K562 (cell line): ENCODE results near the gene VEGFB. TPM values are rescaled to one million over a fixed set of nuclear protein-coding genes. Genes with fewer than 3 reads are reported as not detected.

ENCODE experiments used
- ATAC-seq: fragments of 200-7000 bp; cut with Tn5 transposase; 3 replicates; pipeline ENCODE4 v1.9.1; 2020; ENCODE audit warnings: moderate library complexity
- BruUV-seq: library from RNA; stranded (reverse); fragments of 400-500 nt; replicated peaks from 2 replicates; lab custom pipeline; 2021; lab: Mats Ljungman, UMichigan
- CTCF ChIA-PET: fragments of 300-600 bp; formaldehyde crosslinking; extraction: SDS; loops from one replicate; lab custom pipeline; 2021; ENCODE audit warnings: low intra/inter-chr PET ratio; lab: Yijun Ruan, JAX
- POLR2A ChIA-PET: fragments of 300-600, 350-650 bp; sonication (Branson Sonifier 250); formaldehyde crosslinking; extraction: SDS; loops from one replicate; lab custom pipeline; 2021; ENCODE audit warnings: antibody characterized with exemption, inconsistent platforms; lab: Yijun Ruan, JAX
- DNase-seq, 4 experiments: peaks; one replicate each; pipeline versions ENCODE4 v3.0.0 to v3.0.0-alpha.2; 2011 to 2018; ENCODE audit warnings: low spot score in 3 of 4, mixed read lengths in 3 of 4; ENCODE audit errors: extremely low read depth in 1 of 4
- FAIRE-seq: peaks from 2 replicates; lab custom pipeline; 2011; peaks lifted over from hg19 to GRCh38; lab: Jason Lieb, UNC
- H2AFZ ChIP-seq: 2 replicates; pipeline ENCODE4 v1.6.0; 2011; ENCODE audit warnings: low read depth, low read length, control low read depth, inconsistent platforms
- H3K27ac ChIP-seq: fragments of 200-600 bp; 3 replicates; pipeline ENCODE4 v1.8.0; 2011; ENCODE audit warnings: low read depth, mild to moderate bottlenecking, control low read depth, inconsistent platforms, low read length, moderate library complexity, mixed read lengths; ENCODE audit errors: extremely low read depth
- H3K27me3 ChIP-seq, 2 experiments: fragments of 300-600 bp in 1 of 2; 2 replicates in 1 of 2; 3 replicates in 1 of 2; pipeline versions ENCODE4 v1.6.0 to v1.8.0; 2011; ENCODE audit warnings: inconsistent platforms in 2 of 2, low read length in 2 of 2, mild to moderate bottlenecking in 1 of 2, mixed read lengths in 1 of 2, moderate library complexity in 1 of 2; ENCODE audit not compliant: control insufficient read depth in 2 of 2, insufficient read depth in 2 of 2
- H3K36me3 ChIP-seq: fragments of 300-600 bp; 3 replicates; pipeline ENCODE4 v1.8.0; 2011; ENCODE audit warnings: mild to moderate bottlenecking, low read length, inconsistent platforms; ENCODE audit not compliant: control insufficient read depth, insufficient read depth
- H3K4me1 ChIP-seq, 2 experiments: fragments of 200-600 bp in 1 of 2; replicated peaks in 1 of 2; 2 replicates in 1 of 2; 3 replicates in 1 of 2; pipeline versions ENCODE4 v1.5.1 to v1.8.0; 2011; ENCODE audit warnings: inconsistent platforms in 2 of 2, low read length in 2 of 2, mild to moderate bottlenecking in 1 of 2, mixed read lengths in 1 of 2, moderate library complexity in 1 of 2; ENCODE audit not compliant: control insufficient read depth in 2 of 2, insufficient read depth in 2 of 2
- H3K4me2 ChIP-seq: 2 replicates; pipeline ENCODE4 v1.6.1; 2011; ENCODE audit warnings: low read length, control low read depth, inconsistent platforms, mixed read lengths; ENCODE audit not compliant: insufficient read depth
- H3K4me3 ChIP-seq: fragments of 200-600 bp; sonication (generic), shearing (Covaris generic); 2 replicates; pipeline ENCODE4 v1.5.1; 2016; ENCODE audit warnings: control low read depth, inconsistent platforms
- H3K79me2 ChIP-seq: fragments of 200-600 bp; 3 replicates; pipeline ENCODE4 v1.8.0; 2011; ENCODE audit warnings: low read length, inconsistent platforms; ENCODE audit not compliant: control insufficient read depth, insufficient read depth
- H3K9ac ChIP-seq, 2 experiments: 2 replicates each; pipeline versions ENCODE4 v1.6.0 to v1.6.1; 2011; ENCODE audit warnings: low read depth in 2 of 2, low read length in 2 of 2, control low read depth in 1 of 2, inconsistent platforms in 1 of 2, mild to moderate bottlenecking in 1 of 2, mixed read lengths in 1 of 2; ENCODE audit not compliant: insufficient read depth in 1 of 2
- H3K9me1 ChIP-seq: one replicate; pipeline ENCODE4 v1.6.0; 2011; ENCODE audit warnings: inconsistent platforms, mild to moderate bottlenecking, low read length, moderate library complexity; ENCODE audit not compliant: control insufficient read depth, insufficient read depth
- H3K9me3 ChIP-seq: replicated peaks from 2 replicates; pipeline ENCODE4 v1.5.1; 2011; ENCODE audit warnings: low read depth, low read length, inconsistent platforms; ENCODE audit not compliant: control insufficient read depth, insufficient read depth
- H4K20me1 ChIP-seq: replicated peaks from 2 replicates; pipeline ENCODE4 v1.6.1; 2011; ENCODE audit warnings: low read length, inconsistent platforms, mixed read lengths; ENCODE audit not compliant: control insufficient read depth, insufficient read depth
- AFF1 ChIP-seq, 2 experiments: fragments of 450-650 bp; IDR thresholded peaks; 2 replicates each; pipeline ENCODE4 v1.6.1; 2018; ENCODE audit warnings: mild to moderate bottlenecking in 2 of 2, low read depth in 1 of 2; ENCODE audit not compliant: partially characterized antibody in 2 of 2
- CAMTA2 ChIP-seq: fragments of 250-450 bp; sonication (Bioruptor Pico); conservative IDR thresholded peaks from 2 replicates; pipeline ENCODE4 v1.5.1; 2022
- CBX5 ChIP-seq: IDR thresholded peaks from 2 replicates; pipeline ENCODE4 v1.6.1; 2014; ENCODE audit warnings: low read depth, borderline replicate concordance
- CHCHD3 ChIP-seq: fragments of 250-450 bp; sonication (Bioruptor Pico); IDR thresholded peaks from 2 replicates; pipeline ENCODE4 v2.1.2; 2022; ENCODE audit warnings: mild to moderate bottlenecking
- CREB3 ChIP-seq: fragments of 450-650 bp; conservative IDR thresholded peaks from 2 replicates; pipeline ENCODE4 v1.6.1; 2016; ENCODE audit warnings: missing genetic modification characterization, low read depth, mild to moderate bottlenecking, missing compliant biosample characterization, moderate library complexity
- CTCF ChIP-seq, 3 experiments: IDR thresholded peaks in 2 of 3; conservative IDR thresholded peaks in 1 of 3; 2 replicates each; pipeline ENCODE4 v1.5.1; 2011 to 2012; ENCODE audit warnings: low read length in 3 of 3, mild to moderate bottlenecking in 3 of 3, control low read depth in 2 of 3, improper control_type of control experiment in 1 of 3, inconsistent platforms in 1 of 3, low read depth in 1 of 3, mixed read lengths in 1 of 3, moderate library complexity in 1 of 3; ENCODE audit not compliant: insufficient read depth in 2 of 3
- EZH2 ChIP-seq: IDR thresholded peaks from 2 replicates; pipeline ENCODE4 v1.6.1; 2012; ENCODE audit warnings: low read depth, mild to moderate bottlenecking, inconsistent platforms, low read length, borderline replicate concordance
- GABPA ChIP-seq: fragments of 200-800 bp; sonication (Bioruptor generic); conservative IDR thresholded peaks from 2 replicates; pipeline ENCODE4 v1.6.1; 2016; ENCODE audit warnings: low read depth, missing genetic modification characterization, missing compliant biosample characterization
- LARP7 ChIP-seq: fragments of 450-650 bp; IDR thresholded peaks from 2 replicates; pipeline ENCODE4 v1.6.1; 2016
- MYBL2 ChIP-seq, 2 experiments: fragments of 450-650 bp in 1 of 2; sonication (generic) in 1 of 2; formaldehyde crosslinking in 1 of 2; IDR thresholded peaks; 2 replicates each; pipeline versions ENCODE4 v1.6.1 to v1.8.1; 2017 to 2022; ENCODE audit warnings: borderline replicate concordance in 1 of 2, inconsistent platforms in 1 of 2, low read depth in 1 of 2, mild to moderate bottlenecking in 1 of 2, missing genetic modification reagents in 1 of 2, moderate library complexity in 1 of 2
- POLR2H ChIP-seq: IDR thresholded peaks from 2 replicates; pipeline ENCODE4 v1.6.1; 2016; ENCODE audit warnings: missing genetic modification characterization, low read depth, mild to moderate bottlenecking, control low read depth, missing compliant biosample characterization, moderate library complexity
- SP2 ChIP-seq: IDR thresholded peaks from 2 replicates; pipeline ENCODE4 v1.6.1; 2011; ENCODE audit warnings: mild to moderate bottlenecking, low read depth, low read length, moderate library complexity; ENCODE audit not compliant: poor library complexity, severe bottlenecking; ENCODE audit errors: extremely low read depth
- TFAM ChIP-seq: fragments of 250-450 bp; sonication (Bioruptor Pico); conservative IDR thresholded peaks from 2 replicates; pipeline ENCODE4 v1.5.0; 2021; ENCODE audit warnings: mild to moderate bottlenecking, moderate library complexity
- WGBS: fragments of 100-300 bp; shearing (Covaris generic); methylation state at CpG from one replicate; pipeline ENCODE4 v1.1.6; 2016; ENCODE audit warnings: low coverage, mixed read lengths; ENCODE audit not compliant: insufficient coverage; ENCODE audit errors: missing lambda C conversion rate; 5-methylcytosine and 5-hydroxymethylcytosine counted together
- in situ Hi-C: fragments of 300-500 bp; cut with MboI; formaldehyde crosslinking; loops from 4 replicates; pipeline ENCODE4 v1.15.0; 2018; ENCODE audit warnings: inconsistent platforms, mixed read lengths
- intact Hi-C: fragments of 100-400 bp; cut with micrococcal nuclease; formaldehyde crosslinking; loops from 2 replicates; pipeline ENCODE4 v1.14.2; 2022
- polyA plus RNA-seq, 8 experiments: library from polyadenylated mRNA; depleted of rRNA in 4 of 8; stranded (reverse) in 5 of 8; unstranded in 3 of 8; fragments of >200 nt; fragmentation: Nextera tagmentation in 2 of 8; fragmentation: Illumina TruSeq in 1 of 8; extraction: Ambion mirVana in 2 of 8; extraction: Trizol in 1 of 8; gene quantifications; 2 replicates each; pipeline versions ENCODE4 v1.2.1 to v1.2.3, GENCODE V29; 2011 to 2014; ENCODE audit warnings: inconsistent platforms in 1 of 8, missing spikeins in 1 of 8
- total RNA-seq, 7 experiments: library from RNA; depleted of rRNA in 6 of 7; stranded (reverse); fragments of >200 nt in 6 of 7; fragmentation: Illumina TruSeq in 2 of 7; extraction: Trizol in 2 of 7; gene quantifications; 2 replicates each; pipeline versions ENCODE4 v1.2.1 to v1.2.3, GENCODE V29; 2011 to 2021; ENCODE audit warnings: low replicate concordance in 1 of 7

Gene VEGFB
- total and polyA plus RNA-seq, 9 of the 15 experiments (the other 6 are each of a cell fraction or from before 2014, with no cell fraction given), result 11.0 to 83.4 (median 25.7) TPM

GRCh38 chr11:64230171-64230984 lies 4.0 kb upstream of the VEGFB start, which contains the start of gene DNAJC4:
Gene DNAJC4, plus strand, starts transcription at chr11:64230548. Its CDS starts 307 bp downstream, at chr11:64230855.
- H3K36me3 ChIP-seq, result peaks cover 11% of the 10 kb centered on the region; the same call in 1 of the 3 replicates
- peak; percentile 64 for ATAC-seq
- in situ Hi-C loops, result no loop called here
- DNase-seq, result peak; percentile 76 to 98 (median 84)
- peak within 1 kb of the TSS; percentile 91 to 96 for H3K9ac ChIP-seq
- no peaks in the 10 kb centered on the region for H3K9me3 ChIP-seq
- ChIA-PET POLR2A (interaction anchor here (0.5 to 1.0 kb wide), 4 partner anchors 9 to 256 kb away, joined by 3 read pairs; partner anchors contain the start of genes COX8A and FERMT3), CTCF (no interaction called here)
- WGBS, result under 1% methylated on average over 46 of the region's 62 CpGs
- H3K4me2 ChIP-seq, result peak within 1 kb of the TSS; percentile 95
- intact Hi-C loops, result loop anchor here (2.0 kb wide), 2 partner anchors 24 to 46 kb away; partner anchors contain the start of gene FERMT3
- peak within 1 kb of the TSS; percentile 92 for H3K27ac ChIP-seq
- no peaks in the 10 kb centered on the region for H3K27me3 ChIP-seq
- H3K9me1 ChIP-seq, result no peaks in the 10 kb centered on the region
- H3K4me3 ChIP-seq, result peak within 1 kb of the TSS; percentile 76
- peaks cover 33 to 82% of the 10 kb centered on the region in 2 experiments for H3K4me1 ChIP-seq
- no TSS peak for BruUV-seq
- no peaks in the 10 kb centered on the region for H4K20me1 ChIP-seq
- peak; percentile 92 for FAIRE-seq
- H3K79me2 ChIP-seq, result peaks cover 57% of the 10 kb centered on the region
- H2AFZ ChIP-seq, result peak within 1 kb of the TSS; percentile 88
- TF ChIP-seq SP2, result no peak
- TF ChIP-seq TFAM (CRISPR knock-in tag), result no peak
- TF ChIP-seq LARP7, result no peak
- no peak for TF ChIP-seq CREB3
- no peak for TF ChIP-seq CHCHD3
- no peak for TF ChIP-seq CAMTA2 (CRISPR knock-in tag)
- no peak for TF ChIP-seq CBX5
- TF ChIP-seq GABPA (tag), result peak; percentile 50
- TF ChIP-seq POLR2H (tag), result no peak
- TF ChIP-seq AFF1 (IDR thresholded peaks at IDR 0.05; ENCODE audit: low read depth in 1 of 2, partially characterized antibody in 2 of 2), result peak in 1 of 2 experiments; percentile 17
- TF ChIP-seq EZH2, result no peak
- no peak for TF ChIP-seq CTCF (IDR thresholded peaks at IDR 0.05 in 2 of 3, conservative IDR thresholded peaks at IDR 0.05 in 1 of 3; ENCODE audit: insufficient read depth in 2 of 3, low read depth in 1 of 3, low read length in 3 of 3)
- no peak for TF ChIP-seq MYBL2 (IDR thresholded peaks at IDR 0.05; ENCODE audit: low read depth)
- no peak for TF ChIP-seq MYBL2 (CRISPR knock-in tag; IDR thresholded peaks at IDR 0.05; ENCODE audit: borderline replicate concordance)
